Activated T-cell treated with anti-CD3 and anti-CD28 coated beads, Interleukin-2, amount 50 U/mL, for 24 hours (primary cell): Measurements from ENCODE around the gene TFR2.

Experiments used
- DNase-seq: peaks from one replicate; pipeline ENCODE4 v3.0.0-alpha.2; 2020
- H3K27ac Mint-ChIP-seq: 2 replicates; pipeline ENCODE4 v1.8.0; 2020; ENCODE audit warnings: mild to moderate bottlenecking, mixed read lengths
- H3K27me3 Mint-ChIP-seq: 2 replicates; pipeline ENCODE4 v1.8.0; 2020; ENCODE audit warnings: mixed read lengths
- H3K36me3 Mint-ChIP-seq: 2 replicates; pipeline ENCODE4 v1.8.0; 2020; ENCODE audit warnings: low read depth, mixed read lengths
- H3K4me1 Mint-ChIP-seq: 2 replicates; pipeline ENCODE4 v1.8.0; 2020; ENCODE audit warnings: low read depth, mixed read lengths
- H3K4me3 Mint-ChIP-seq: 2 replicates; pipeline ENCODE4 v1.8.0; 2020; ENCODE audit warnings: mild to moderate bottlenecking, moderate library complexity, mixed read lengths
- H3K9me3 Mint-ChIP-seq: 2 replicates; pipeline ENCODE4 v1.8.0; 2020; ENCODE audit warnings: mixed read lengths

TFR2 gene

GRCh38 chr7:100572281-100572948, 68.9 kb downstream of the TFR2 start:
- no peak for DNase-seq
- Mint-ChIP-seq H3K4me3 (no peak overlapping the region), H3K27ac (peak overlapping the region; percentile 65), H3K4me1 (peaks cover 42% of the 10 kb centered on the region), H3K36me3 (peaks cover 35% of the 10 kb centered on the region), H3K27me3 (no peaks in the 10 kb centered on the region), H3K9me3 (no peaks in the 10 kb centered on the region)

GRCh38 chr7:100571829-100572116, 69.6 kb downstream of the TFR2 start:
- H3K4me1 Mint-ChIP-seq: peaks cover 45% of the 10 kb centered on the region
- no peak for DNase-seq
- no peaks in the 10 kb centered on the region for H3K9me3 Mint-ChIP-seq
- H3K27me3 Mint-ChIP-seq: no peaks in the 10 kb centered on the region
- peaks cover 33% of the 10 kb centered on the region for H3K36me3 Mint-ChIP-seq
- no peak overlapping the region for H3K4me3 Mint-ChIP-seq
- H3K27ac Mint-ChIP-seq: peak overlapping the region; percentile 65

GRCh38 chr7:100570954-100571828, 70.2 kb downstream of the TFR2 start:
- H3K27ac Mint-ChIP-seq: peak overlapping the region; percentile 65
- H3K36me3 Mint-ChIP-seq: peaks cover 32% of the 10 kb centered on the region
- no peaks in the 10 kb centered on the region for H3K9me3 Mint-ChIP-seq
- peak overlapping the region; percentile 27 for H3K4me3 Mint-ChIP-seq
- no peak for DNase-seq
- H3K4me1 Mint-ChIP-seq: peaks cover 45% of the 10 kb centered on the region
- no peaks in the 10 kb centered on the region for H3K27me3 Mint-ChIP-seq
